K562 treated with DMSO at 1 percent for 12 hours (cell line): ENCODE results near the gene TP53. TPM values are rescaled to one million over a fixed set of nuclear protein-coding genes. Genes with fewer than 3 reads are reported as not detected.

Experiments used
- total RNA-seq: library from RNA; unstranded; fragments of 300-600 nt; gene quantifications from 2 replicates; pipeline ENCODE4 v1.2.3, GENCODE V29; 2022; ENCODE audit not compliant: insufficient read depth

TP53 gene
- 5.9 and 6.0 TPM in 2 replicates for total RNA-seq

GRCh38 chr17:7687072-7687907, at the start of gene TP53:
Gene TP53, minus strand, starts transcription at chr17:7687490. Its CDS starts 10,896 bp downstream, at chr17:7676594.

GRCh38 chr17:7716901-7717755, 29.8 kb upstream of the TP53 start, which contains the start of gene DNAH2:
Gene DNAH2, plus strand, starts transcription at chr17:7717744. Its CDS starts 1,991 bp downstream, at chr17:7719735.

GRCh38 chr17:7704601-7705268, 17.4 kb upstream of the TP53 start, which contains the start of gene EFNB3:
Gene EFNB3, plus strand, starts transcription at chr17:7705202. Its CDS starts 397 bp downstream, at chr17:7705599.

GRCh38 chr17:7687908-7688807, 868 bp upstream of the TP53 start, which contains the start of gene WRAP53:
Gene WRAP53, plus strand, starts transcription at chr17:7688477. Its CDS starts 172 bp downstream, at chr17:7688649.

GRCh38 chr17:7650509-7651096, 36.7 kb downstream of the TP53 start, which contains the start of gene ATP1B2:
Gene ATP1B2, plus strand, starts transcription at chr17:7650926. Its CDS starts 593 bp downstream, at chr17:7651519.

GRCh38 chr17:7629939-7630571, 57.2 kb downstream of the TP53 start, which contains the start of gene SHBG:
Gene SHBG, plus strand, starts transcription at chr17:7630135. Its CDS starts 38 bp downstream, at chr17:7630173.

GRCh38 chr17:7627250-7628121, 59.8 kb downstream of the TP53 start, which contains the start of gene SAT2:
Gene SAT2, minus strand, starts transcription at chr17:7627821. Its CDS starts 186 bp downstream, at chr17:7627635.

Other genes with a start within 250 kb of the TP53 start
- 3.8 and 6.1 TPM in 2 replicates for gene FGF11, start 248.0 kb downstream of the TP53 start, total RNA-seq
- gene CHRNB1, start 242.4 kb downstream of the TP53 start, total RNA-seq = 10.1 and 10.9 TPM in 2 replicates
- gene ZBTB4, start 207.9 kb downstream of the TP53 start, total RNA-seq = 1.2 and 5.1 TPM in 2 replicates
- not detected in 2 replicates for gene SLC35G6, start 206.0 kb downstream of the TP53 start, total RNA-seq
- gene POLR2A, start 203.1 kb downstream of the TP53 start, total RNA-seq = 19.1 and 87.4 TPM in 2 replicates
- gene TNFSF12, start 138.4 kb downstream of the TP53 start, total RNA-seq = 0.73 TPM in 1 of 2 replicates, not detected in the other
- gene TNFSF13, start 128.7 kb downstream of the TP53 start, total RNA-seq = 2.0 TPM in 1 of 2 replicates, not detected in the other
- gene SENP3, start 125.6 kb downstream of the TP53 start, total RNA-seq = 34.6 and 35.9 TPM in 2 replicates
- 29.0 and 33.7 TPM in 2 replicates for gene CD68, start 107.9 kb downstream of the TP53 start, total RNA-seq
- gene MPDU1, start 103.6 kb downstream of the TP53 start, total RNA-seq = 58.4 and 59.6 TPM in 2 replicates
- gene SOX15, start 97.4 kb downstream of the TP53 start, total RNA-seq = 2.3 and 5.6 TPM in 2 replicates
- gene FXR2, start 72.6 kb downstream of the TP53 start, total RNA-seq = 43.7 and 60.0 TPM in 2 replicates
- gene SAT2, start 59.7 kb downstream of the TP53 start, total RNA-seq = 61.5 and 61.6 TPM in 2 replicates
- not detected in 2 replicates for gene SHBG, start 57.4 kb downstream of the TP53 start, total RNA-seq
- 1.7 and 4.2 TPM in 2 replicates for gene ATP1B2, start 36.6 kb downstream of the TP53 start, total RNA-seq
- gene WRAP53, start 987 bp upstream of the TP53 start, total RNA-seq = 40.5 and 46.5 TPM in 2 replicates
- gene EFNB3, start 17.7 kb upstream of the TP53 start, total RNA-seq = not detected in 2 replicates
- not detected in 2 replicates for gene DNAH2, start 30.3 kb upstream of the TP53 start, total RNA-seq
- gene KDM6B, start 146.7 kb upstream of the TP53 start, total RNA-seq = 4.7 and 22.0 TPM in 2 replicates
- gene TMEM88, start 167.6 kb upstream of the TP53 start, total RNA-seq = 2.8 TPM in 1 of 2 replicates, not detected in the other
- gene NAA38, start 170.1 kb upstream of the TP53 start, total RNA-seq = 49.9 and 82.9 TPM in 2 replicates
- 0.70 and 2.5 TPM in 2 replicates for gene CYB5D1, start 170.5 kb upstream of the TP53 start, total RNA-seq
- 12.4 and 22.4 TPM in 2 replicates for gene CHD3, start 201.3 kb upstream of the TP53 start, total RNA-seq
- gene RNF227, start 228.8 kb upstream of the TP53 start, total RNA-seq = 0.31 and 1.5 TPM in 2 replicates
- 1.4 and 2.1 TPM in 2 replicates for gene KCNAB3, start 242.4 kb upstream of the TP53 start, total RNA-seq
- gene TRAPPC1, start 244.5 kb upstream of the TP53 start, total RNA-seq = 125 and 136 TPM in 2 replicates
- gene CNTROB, start 244.7 kb upstream of the TP53 start, total RNA-seq = 21.9 and 37.3 TPM in 2 replicates